Measurements from ENCODE around the gene IGF2BP2. TPM values are rescaled to one million over a fixed set of nuclear protein-coding genes. Genes with fewer than 3 reads are reported as not detected.

IGF2BP2 gene
- total RNA-seq, 1 donor from 2014 or later: 9.8 TPM

GRCh38 chr3:185632996-185633395 lies 191.8 kb downstream of the IGF2BP2 start:
- H3K4me3 ChIP-seq: no peak overlapping the region
- no peak overlapping the region for H3K27ac ChIP-seq
- TF ChIP-seq POLR2A (IDR thresholded peaks at IDR 0.05) (no peak), CTCF (IDR thresholded peaks at IDR 0.05) (no peak), POLR2AphosphoS5 (IDR thresholded peaks at IDR 0.05; ENCODE audit: insufficient read depth in 1 of 2, low read depth in 1 of 2) (no peak)
- intact Hi-C loops (cut with DNase I): no loop called here
- peaks cover 0 to 18% of the 10 kb centered on the region in 2 donors for H3K36me3 ChIP-seq
- DNase-seq (ENCODE audit: extremely low spot score in 2 of 2): no peak
- H3K4me1 ChIP-seq: peaks cover 12% of the 10 kb centered on the region
- no peaks in the 10 kb centered on the region for H3K27me3 ChIP-seq
- no peaks in the 10 kb centered on the region for H3K9me3 ChIP-seq

GRCh38 chr3:185631508-185632206 lies 193.2 kb downstream of the IGF2BP2 start:
- Histone ChIP-seq H3K27ac (no peak overlapping the region), H3K4me1 (peaks cover 12% of the 10 kb centered on the region), H3K27me3 (no peaks in the 10 kb centered on the region), H3K9me3 (no peaks in the 10 kb centered on the region), H3K4me3 (no peak overlapping the region), H3K36me3 (peaks cover 0 to 27% of the 10 kb centered on the region in 2 donors)
- no peak for DNase-seq (ENCODE audit: extremely low spot score in 2 of 2)
- TF ChIP-seq POLR2A (IDR thresholded peaks at IDR 0.05): no peak
- no peak for TF ChIP-seq POLR2AphosphoS5 (IDR thresholded peaks at IDR 0.05; ENCODE audit: insufficient read depth in 1 of 2, low read depth in 1 of 2)
- TF ChIP-seq CTCF (IDR thresholded peaks at IDR 0.05): no peak
- intact Hi-C loops (cut with DNase I): no loop called here

GRCh38 chr3:185631108-185631507 lies 193.7 kb downstream of the IGF2BP2 start:
- Histone ChIP-seq H3K36me3 (peaks cover 0 to 33% of the 10 kb centered on the region in 2 donors), H3K9me3 (no peaks in the 10 kb centered on the region), H3K4me3 (no peak overlapping the region), H3K27ac (no peak overlapping the region), H3K4me1 (peaks cover 12% of the 10 kb centered on the region), H3K27me3 (no peaks in the 10 kb centered on the region)
- no peak for DNase-seq (ENCODE audit: extremely low spot score in 2 of 2)
- TF ChIP-seq CTCF (IDR thresholded peaks at IDR 0.05): no peak
- TF ChIP-seq POLR2AphosphoS5 (IDR thresholded peaks at IDR 0.05; ENCODE audit: insufficient read depth in 1 of 2, low read depth in 1 of 2): no peak
- no peak for TF ChIP-seq POLR2A (IDR thresholded peaks at IDR 0.05)
- intact Hi-C loops (cut with DNase I): no loop called here

- Histone ChIP-seq H3K27me3 (no peaks in the 10 kb centered on the region), H3K4me1 (peaks cover 12% of the 10 kb centered on the region), H3K4me3 (no peak overlapping the region), H3K9me3 (no peaks in the 10 kb centered on the region), H3K27ac (peak overlapping the region; percentile 47), H3K36me3 (peaks cover 0 to 41% of the 10 kb centered on the region in 2 donors)
- intact Hi-C loops (cut with DNase I): no loop called here
- no peak for DNase-seq (ENCODE audit: extremely low spot score in 2 of 2)
- TF ChIP-seq POLR2AphosphoS5 (IDR thresholded peaks at IDR 0.05; ENCODE audit: insufficient read depth in 1 of 2, low read depth in 1 of 2): no peak
- TF ChIP-seq CTCF (IDR thresholded peaks at IDR 0.05): no peak
- TF ChIP-seq POLR2A (IDR thresholded peaks at IDR 0.05): no peak
Measured at GRCh38 chr3:185630182-185630622, 194.6 kb downstream of the IGF2BP2 start.

GRCh38 chr3:185629554-185630181 lies 195.2 kb downstream of the IGF2BP2 start:
- H3K9me3 ChIP-seq: no peaks in the 10 kb centered on the region
- TF ChIP-seq POLR2A (IDR thresholded peaks at IDR 0.05): no peak
- TF ChIP-seq CTCF (IDR thresholded peaks at IDR 0.05): no peak
- no peak for TF ChIP-seq POLR2AphosphoS5 (IDR thresholded peaks at IDR 0.05; ENCODE audit: insufficient read depth in 1 of 2, low read depth in 1 of 2)
- H3K4me1 ChIP-seq: peaks cover 12% of the 10 kb centered on the region
- H3K27ac ChIP-seq: peak overlapping the region; percentile 47
- H3K27me3 ChIP-seq: no peaks in the 10 kb centered on the region
- DNase-seq (ENCODE audit: extremely low spot score in 2 of 2): no peak
- intact Hi-C loops (cut with DNase I): no loop called here
- H3K36me3 ChIP-seq: peaks cover 0 to 45% of the 10 kb centered on the region in 2 donors
- H3K4me3 ChIP-seq: no peak overlapping the region
